ENCODE data around the gene FOXP4.

Gene FOXP4

GRCh38 chr6:41502917-41503671, 43.1 kb upstream of the FOXP4 start:
- TF ChIP-seq, protein P1, sequence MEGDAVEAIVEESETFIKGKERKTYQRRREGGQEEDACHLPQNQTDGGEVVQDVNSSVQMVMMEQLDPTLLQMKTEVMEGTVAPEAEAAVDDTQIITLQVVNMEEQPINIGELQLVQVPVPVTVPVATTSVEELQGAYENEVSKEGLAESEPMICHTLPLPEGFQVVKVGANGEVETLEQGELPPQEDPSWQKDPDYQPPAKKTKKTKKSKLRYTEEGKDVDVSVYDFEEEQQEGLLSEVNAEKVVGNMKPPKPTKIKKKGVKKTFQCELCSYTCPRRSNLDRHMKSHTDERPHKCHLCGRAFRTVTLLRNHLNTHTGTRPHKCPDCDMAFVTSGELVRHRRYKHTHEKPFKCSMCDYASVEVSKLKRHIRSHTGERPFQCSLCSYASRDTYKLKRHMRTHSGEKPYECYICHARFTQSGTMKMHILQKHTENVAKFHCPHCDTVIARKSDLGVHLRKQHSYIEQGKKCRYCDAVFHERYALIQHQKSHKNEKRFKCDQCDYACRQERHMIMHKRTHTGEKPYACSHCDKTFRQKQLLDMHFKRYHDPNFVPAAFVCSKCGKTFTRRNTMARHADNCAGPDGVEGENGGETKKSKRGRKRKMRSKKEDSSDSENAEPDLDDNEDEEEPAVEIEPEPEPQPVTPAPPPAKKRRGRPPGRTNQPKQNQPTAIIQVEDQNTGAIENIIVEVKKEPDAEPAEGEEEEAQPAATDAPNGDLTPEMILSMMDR (IDR thresholded peaks at IDR 0.05; ENCODE audit: borderline replicate concordance, insufficient read depth, low read depth, low read length) = no peak
- no peak overlapping the region for H3K4me3 ChIP-seq (ENCODE audit: low read depth, low read length)

GRCh38 chr6:41503827-41504465, 42.2 kb upstream of the FOXP4 start:
- TF ChIP-seq, protein P1 (IDR thresholded peaks at IDR 0.05; ENCODE audit: borderline replicate concordance, insufficient read depth, low read depth, low read length) = no peak
- no peak overlapping the region for H3K4me3 ChIP-seq (ENCODE audit: low read depth, low read length)

DNA sequence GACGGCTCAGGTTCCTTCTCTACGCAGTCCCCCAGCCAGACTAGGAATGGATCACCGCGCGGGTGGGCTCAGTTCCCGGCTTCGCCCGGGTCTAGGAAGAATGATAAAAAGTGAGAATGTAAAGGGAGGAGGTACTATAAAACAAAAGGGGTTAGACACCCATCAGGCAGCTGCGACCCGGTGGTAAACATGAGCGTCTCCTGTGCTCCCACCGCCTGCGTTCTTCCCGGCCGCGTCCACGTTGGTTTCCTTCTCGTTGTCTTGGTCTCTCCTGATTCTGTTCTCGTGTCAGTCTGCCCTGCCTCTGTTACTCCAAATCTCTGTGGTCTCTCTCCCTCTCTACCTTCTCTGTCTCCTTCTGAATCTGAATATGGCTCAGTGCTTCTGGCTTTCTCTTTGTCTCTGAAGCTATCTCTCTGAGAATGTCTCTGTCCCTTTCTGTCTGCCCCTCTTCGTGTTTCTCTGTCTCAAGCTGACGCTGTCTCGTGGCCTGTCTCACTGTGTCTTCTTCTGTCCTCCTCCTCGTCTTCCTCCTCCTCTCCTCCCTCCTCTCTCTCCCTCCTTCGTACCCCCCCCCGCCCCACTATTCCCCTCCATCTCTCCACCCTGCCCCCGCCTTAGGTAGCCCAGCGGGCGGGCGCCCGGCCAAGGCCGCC, 41.6 kb upstream of the FOXP4 start:
- no peak overlapping the region for H3K4me3 ChIP-seq (ENCODE audit: low read depth, low read length)
- TF ChIP-seq, protein P1 (IDR thresholded peaks at IDR 0.05; ENCODE audit: borderline replicate concordance, insufficient read depth, low read depth, low read length) = no peak

GRCh38 chr6:41505122-41506049, 40.8 kb upstream of the FOXP4 start:
- TF ChIP-seq, protein P1 (IDR thresholded peaks at IDR 0.05; ENCODE audit: borderline replicate concordance, insufficient read depth, low read depth, low read length) = no peak
- H3K4me3 ChIP-seq (ENCODE audit: low read depth, low read length) = peak overlapping the region; percentile 26

DNA sequence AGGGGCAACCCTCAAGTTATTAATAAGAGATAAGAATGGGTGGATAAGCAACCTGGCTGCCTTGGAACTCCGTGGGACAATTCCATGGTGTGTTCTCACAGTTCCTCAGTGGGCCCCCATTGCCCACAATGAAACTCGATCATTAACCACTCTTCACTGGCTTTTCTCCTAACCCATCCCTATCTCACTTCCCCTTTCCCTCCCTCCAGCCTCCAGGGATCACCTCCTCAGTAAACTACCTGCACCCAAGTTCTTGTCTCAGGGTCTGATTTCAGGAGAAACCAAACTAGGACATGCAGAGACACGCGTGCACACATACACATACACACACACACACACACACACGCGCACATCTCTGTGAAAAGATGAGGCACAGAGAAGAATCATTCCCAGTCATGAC, 37.7 kb upstream of the FOXP4 start:
- no peak overlapping the region for H3K4me3 ChIP-seq (ENCODE audit: low read depth, low read length)
- TF ChIP-seq, protein P1 (IDR thresholded peaks at IDR 0.05; ENCODE audit: borderline replicate concordance, insufficient read depth, low read depth, low read length) = no peak

GRCh38 chr6:41509580-41509979, 36.6 kb upstream of the FOXP4 start:
- H3K4me3 ChIP-seq (ENCODE audit: low read depth, low read length) = no peak overlapping the region
- TF ChIP-seq, protein P1 (IDR thresholded peaks at IDR 0.05; ENCODE audit: borderline replicate concordance, insufficient read depth, low read depth, low read length) = no peak

All from GM12875 (cell line).